Neural crest cell (in vitro differentiated cells): ENCODE data around the gene RASD1. TPM values are rescaled to one million over a fixed set of nuclear protein-coding genes. Genes with fewer than 3 reads are reported as not detected.

Experiments
- DNase-seq: peaks from one replicate; pipeline ENCODE4 v3.0.0; 2021; ENCODE audit warnings: low read depth, mixed read lengths, low spot score
- H3K27ac Mint-ChIP-seq: one replicate; pipeline ENCODE4 v1.8.0; 2021; ENCODE audit warnings: mild to moderate bottlenecking, mixed read lengths; ENCODE audit not compliant: unreplicated experiment
- H3K27me3 Mint-ChIP-seq: 2 replicates; pipeline ENCODE4 v1.8.0; 2021; ENCODE audit warnings: low read depth, mild to moderate bottlenecking, mixed read lengths
- H3K36me3 Mint-ChIP-seq: 2 replicates; pipeline ENCODE4 v1.8.0; 2021; ENCODE audit warnings: low read depth, mild to moderate bottlenecking, mixed read lengths
- H3K4me1 Mint-ChIP-seq: 2 replicates; pipeline ENCODE4 v1.8.0; 2021; ENCODE audit warnings: mixed read lengths
- H3K4me3 Mint-ChIP-seq: one replicate; pipeline ENCODE4 v1.8.0; 2021; ENCODE audit warnings: mild to moderate bottlenecking, mixed read lengths
- H3K9me3 Mint-ChIP-seq: 2 replicates; pipeline ENCODE4 v1.8.0; 2021; ENCODE audit warnings: mixed read lengths
- total RNA-seq: library from RNA; stranded (reverse); gene quantifications from 2 replicates; pipeline ENCODE4 v1.2.1, GENCODE V29; 2021
- TF ChIP-seq, protein P1 (sequence below): fragments of 200-600 bp; sonication (generic); conservative IDR thresholded peaks from 2 replicates; pipeline ENCODE4 v1.5.0; 2021; ENCODE audit warnings: antibody characterized with exemption, mild to moderate bottlenecking

RASD1 gene
- total RNA-seq, 1 donor from 2014 or later = 8.0 TPM

DNA sequence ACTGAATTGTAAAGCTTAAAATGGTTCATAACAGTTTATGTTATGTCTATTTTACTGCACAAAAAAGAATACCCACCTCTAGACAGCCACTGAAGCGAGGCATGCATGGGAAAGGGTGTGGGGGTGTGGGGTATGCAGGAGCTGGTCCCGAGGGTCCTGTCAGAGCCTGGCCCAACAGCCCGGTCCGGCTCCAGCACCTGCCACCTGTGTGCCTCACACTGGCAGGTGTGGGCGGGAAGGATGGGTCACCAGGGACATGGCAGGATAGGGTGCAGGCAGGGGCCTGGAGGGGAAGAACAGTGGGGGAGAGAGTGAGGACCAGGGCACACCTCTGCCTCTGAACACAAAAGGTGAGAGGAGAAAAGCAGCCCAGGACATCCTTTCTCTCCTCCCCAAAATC is 22.8 kb upstream of the RASD1 start:
- H3K27me3 Mint-ChIP-seq = no peaks in the 10 kb centered on the region
- no peaks in the 10 kb centered on the region for H3K9me3 Mint-ChIP-seq
- no peaks in the 10 kb centered on the region for H3K36me3 Mint-ChIP-seq
- H3K27ac Mint-ChIP-seq = no peak overlapping the region
- no peak for DNase-seq
- no peak overlapping the region for H3K4me3 Mint-ChIP-seq
- H3K4me1 Mint-ChIP-seq = peaks cover 30% of the 10 kb centered on the region
- TF ChIP-seq, protein P1, sequence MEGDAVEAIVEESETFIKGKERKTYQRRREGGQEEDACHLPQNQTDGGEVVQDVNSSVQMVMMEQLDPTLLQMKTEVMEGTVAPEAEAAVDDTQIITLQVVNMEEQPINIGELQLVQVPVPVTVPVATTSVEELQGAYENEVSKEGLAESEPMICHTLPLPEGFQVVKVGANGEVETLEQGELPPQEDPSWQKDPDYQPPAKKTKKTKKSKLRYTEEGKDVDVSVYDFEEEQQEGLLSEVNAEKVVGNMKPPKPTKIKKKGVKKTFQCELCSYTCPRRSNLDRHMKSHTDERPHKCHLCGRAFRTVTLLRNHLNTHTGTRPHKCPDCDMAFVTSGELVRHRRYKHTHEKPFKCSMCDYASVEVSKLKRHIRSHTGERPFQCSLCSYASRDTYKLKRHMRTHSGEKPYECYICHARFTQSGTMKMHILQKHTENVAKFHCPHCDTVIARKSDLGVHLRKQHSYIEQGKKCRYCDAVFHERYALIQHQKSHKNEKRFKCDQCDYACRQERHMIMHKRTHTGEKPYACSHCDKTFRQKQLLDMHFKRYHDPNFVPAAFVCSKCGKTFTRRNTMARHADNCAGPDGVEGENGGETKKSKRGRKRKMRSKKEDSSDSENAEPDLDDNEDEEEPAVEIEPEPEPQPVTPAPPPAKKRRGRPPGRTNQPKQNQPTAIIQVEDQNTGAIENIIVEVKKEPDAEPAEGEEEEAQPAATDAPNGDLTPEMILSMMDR = no peak

DNA sequence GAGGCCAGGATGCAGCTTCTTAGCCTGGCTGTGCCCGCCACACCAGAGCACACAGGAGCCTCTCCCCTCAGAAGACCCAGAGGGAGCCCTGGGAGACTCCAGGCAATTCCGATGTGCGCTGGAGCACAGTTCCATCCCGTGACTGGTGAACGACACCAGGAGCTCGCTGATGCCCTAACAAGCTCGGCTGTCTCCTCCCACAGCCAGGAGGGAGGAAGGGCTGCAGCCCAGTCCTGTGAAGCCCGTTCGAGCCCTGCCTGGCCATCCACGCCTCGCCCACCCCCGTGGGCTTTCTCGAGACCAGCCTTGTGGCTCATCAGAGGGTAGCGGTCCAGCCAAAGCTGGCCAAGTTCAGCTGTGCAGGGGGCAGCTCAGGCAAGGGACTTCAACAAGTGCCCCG is 21.8 kb upstream of the RASD1 start:
- Mint-ChIP-seq H3K9me3 (no peaks in the 10 kb centered on the region), H3K27me3 (no peaks in the 10 kb centered on the region), H3K36me3 (no peaks in the 10 kb centered on the region), H3K4me1 (peaks cover 30% of the 10 kb centered on the region), H3K4me3 (no peak overlapping the region), H3K27ac (no peak overlapping the region)
- TF ChIP-seq, protein P1 = no peak
- DNase-seq = no peak

- TF ChIP-seq, protein P1 = no peak
- Mint-ChIP-seq H3K4me3 (no peak overlapping the region), H3K4me1 (peaks cover 23% of the 10 kb centered on the region), H3K9me3 (no peaks in the 10 kb centered on the region), H3K27ac (no peak overlapping the region), H3K36me3 (no peaks in the 10 kb centered on the region), H3K27me3 (no peaks in the 10 kb centered on the region)
- DNase-seq = no peak
Observed at GRCh38 chr17:17516941-17517720, 20.9 kb upstream of the RASD1 start.

- Mint-ChIP-seq H3K27me3 (no peaks in the 10 kb centered on the region), H3K4me3 (no peak overlapping the region), H3K27ac (peak overlapping the region; percentile 54), H3K4me1 (peaks cover 22% of the 10 kb centered on the region), H3K36me3 (no peaks in the 10 kb centered on the region), H3K9me3 (no peaks in the 10 kb centered on the region)
- TF ChIP-seq, protein P1 = no peak
- DNase-seq = no peak
Observed at GRCh38 chr17:17515934-17516930, 20.0 kb upstream of the RASD1 start.

DNA sequence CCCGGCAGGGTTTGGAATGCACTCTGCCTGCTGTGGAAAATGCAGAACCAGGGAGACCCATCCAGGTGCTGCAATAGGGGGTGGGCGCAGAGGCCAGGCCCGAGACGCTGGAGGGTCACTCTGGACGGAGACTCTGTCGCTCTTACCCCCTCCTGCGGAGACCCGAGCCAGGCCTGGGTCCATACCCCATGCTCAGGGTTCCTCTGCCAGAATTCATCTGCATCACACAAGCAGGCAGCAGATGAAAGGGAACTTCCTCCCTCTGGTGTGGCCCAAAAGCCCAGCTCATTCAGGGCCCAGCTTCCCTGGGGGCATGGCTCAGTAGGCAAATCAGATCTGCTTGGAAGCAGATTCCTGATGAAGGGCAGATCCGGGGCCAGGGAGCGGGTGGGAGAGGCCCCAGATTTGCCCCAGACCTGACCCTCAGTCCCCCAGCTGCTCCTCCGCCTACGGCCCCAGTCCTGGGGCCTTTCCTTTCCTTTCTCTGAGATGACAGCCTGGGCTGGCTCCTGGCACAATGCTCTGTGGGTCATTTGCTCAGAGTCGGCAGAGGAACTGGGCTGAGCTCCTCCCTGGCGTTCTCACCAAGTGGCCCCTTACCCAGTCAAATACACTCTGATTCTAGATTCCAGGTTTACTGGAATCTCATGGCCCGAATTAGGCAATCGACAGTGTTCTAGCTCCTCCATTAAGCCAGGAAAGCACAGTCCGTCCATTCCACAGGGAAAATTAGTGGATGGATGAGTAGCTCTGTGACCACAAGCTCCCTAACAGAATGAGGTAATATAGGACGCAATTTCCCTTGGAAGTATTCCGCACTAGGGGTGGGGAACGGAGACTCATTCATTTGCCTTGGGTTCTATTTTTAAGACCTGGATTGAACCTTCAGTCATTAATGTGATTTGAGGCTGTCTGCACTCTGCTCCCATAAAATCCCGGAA is 19.1 kb upstream of the RASD1 start:
- DNase-seq = no peak
- Mint-ChIP-seq H3K27ac (peak overlapping the region; percentile 84), H3K27me3 (no peaks in the 10 kb centered on the region), H3K36me3 (no peaks in the 10 kb centered on the region), H3K9me3 (no peaks in the 10 kb centered on the region), H3K4me1 (peaks cover 22% of the 10 kb centered on the region), H3K4me3 (no peak overlapping the region)
- TF ChIP-seq, protein P1 = no peak
